Hematopoietic multipotent progenitor cell treated with erythropoietin and hydrocortisone succinate and interleukin-3 and kit ligand, for 15 days (in vitro differentiated cells): ENCODE results near the gene RNF215.
"Not testable (repeated sequence)": the region's sequence is repeated elsewhere in the genome, so short reads cannot be mapped to it uniquely, and the experiment has no call there.

Experiments used
- DNase-seq: peaks from one replicate; pipeline ENCODE4 v3.0.0-alpha.2; 2015; ENCODE audit warnings: low spot score

RNF215 gene

DNA sequence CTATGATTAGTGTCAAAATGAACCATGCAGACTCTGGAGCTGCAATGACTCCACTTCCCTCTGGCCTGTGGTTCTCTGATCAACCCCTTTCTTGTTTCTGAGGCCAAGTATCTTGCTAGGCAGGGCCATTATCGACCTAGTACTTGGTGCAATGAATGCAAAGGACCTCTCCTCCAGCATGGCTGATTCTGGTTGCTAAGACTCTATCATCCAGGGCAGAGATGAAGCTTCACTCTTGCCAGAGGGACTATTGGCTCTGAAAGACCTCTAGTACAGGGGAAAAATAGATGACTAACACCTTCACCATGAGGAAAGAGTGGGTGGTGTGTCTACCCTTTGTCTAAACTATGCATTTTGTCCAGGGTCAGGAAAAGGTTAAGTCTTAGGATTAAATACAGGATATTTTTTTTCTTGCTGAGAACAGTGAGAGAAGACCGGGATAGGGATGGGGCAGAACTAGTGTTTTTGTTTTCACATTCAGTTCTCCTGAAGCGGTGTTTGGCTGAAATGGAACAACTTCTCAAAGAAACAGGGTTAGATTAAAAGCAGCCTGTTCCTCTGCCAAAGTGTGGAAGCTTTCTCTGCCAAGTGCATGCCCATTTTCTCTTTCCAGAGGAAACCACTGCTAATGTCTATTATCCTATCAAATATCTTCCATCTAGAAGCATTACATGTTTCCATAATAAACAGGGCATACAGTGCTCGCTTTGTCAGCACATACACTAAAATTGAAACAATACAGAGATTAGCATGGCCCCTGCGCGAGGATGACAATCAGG is 33.3 kb upstream of the RNF215 start:
- peak; percentile 56 for DNase-seq

DNA sequence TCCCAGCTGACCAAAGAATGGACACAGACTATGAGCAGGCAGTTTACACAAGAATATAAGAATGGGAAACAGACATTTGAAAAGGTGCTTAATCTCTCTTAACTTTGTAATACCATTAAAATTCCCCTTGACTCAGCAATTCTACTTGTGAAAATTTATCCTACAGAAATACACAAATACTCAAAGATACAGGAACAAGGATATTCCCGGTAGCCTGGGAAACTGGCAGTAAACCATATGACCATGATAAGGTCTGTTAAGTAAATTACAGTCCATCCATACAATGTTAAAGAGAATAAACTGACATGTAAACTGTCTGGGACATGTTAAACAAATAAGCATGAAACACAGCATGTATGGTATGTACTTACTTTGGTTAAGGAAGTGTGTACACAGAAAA is 29.6 kb upstream of the RNF215 start:
- DNase-seq = no peak

DNA sequence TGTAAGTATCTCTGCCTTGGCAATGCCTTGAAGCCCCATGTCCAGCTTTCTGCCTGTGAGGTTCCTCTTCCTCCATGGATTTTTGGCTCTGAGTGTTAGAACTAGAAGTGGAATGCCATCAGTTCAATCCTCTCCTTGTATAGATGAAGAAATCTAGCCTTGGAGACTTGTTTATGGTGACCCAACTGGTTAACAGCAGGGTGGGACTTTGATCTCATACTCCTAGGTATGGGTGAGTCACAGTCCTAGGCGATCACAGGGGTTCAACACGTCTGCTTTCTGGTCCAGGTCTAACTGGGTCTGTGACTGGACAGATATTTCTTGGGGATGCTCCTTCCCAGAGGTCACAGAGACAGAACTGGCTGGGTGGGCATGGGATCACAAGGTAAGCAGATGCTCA is 29.2 kb upstream of the RNF215 start:
- DNase-seq = no peak

DNA sequence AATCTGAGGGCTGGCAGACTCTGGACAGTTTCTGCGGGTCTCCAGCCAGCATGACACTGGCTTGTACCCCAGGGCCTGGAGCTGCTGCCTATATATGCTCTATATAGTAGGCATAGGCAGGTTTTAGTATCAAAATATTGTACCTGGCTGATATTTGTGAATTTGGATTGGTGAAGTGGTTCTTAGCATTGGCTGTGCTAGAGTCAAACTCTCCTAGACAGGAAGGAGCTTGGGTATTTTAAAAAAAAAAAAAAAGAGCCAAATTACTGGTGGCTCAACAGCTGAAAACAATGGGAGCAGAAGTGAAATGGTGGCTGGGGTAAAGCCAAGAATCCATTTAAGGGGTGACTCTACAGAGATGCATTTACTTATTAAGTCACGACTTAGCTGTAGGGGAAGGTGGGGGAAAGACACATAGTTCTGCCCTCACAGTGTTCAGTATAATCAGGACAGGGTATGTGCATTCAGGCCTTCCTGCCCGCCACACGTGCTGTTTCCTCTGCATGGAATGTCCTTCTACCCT is 27.4 kb upstream of the RNF215 start:
- no peak for DNase-seq

DNA sequence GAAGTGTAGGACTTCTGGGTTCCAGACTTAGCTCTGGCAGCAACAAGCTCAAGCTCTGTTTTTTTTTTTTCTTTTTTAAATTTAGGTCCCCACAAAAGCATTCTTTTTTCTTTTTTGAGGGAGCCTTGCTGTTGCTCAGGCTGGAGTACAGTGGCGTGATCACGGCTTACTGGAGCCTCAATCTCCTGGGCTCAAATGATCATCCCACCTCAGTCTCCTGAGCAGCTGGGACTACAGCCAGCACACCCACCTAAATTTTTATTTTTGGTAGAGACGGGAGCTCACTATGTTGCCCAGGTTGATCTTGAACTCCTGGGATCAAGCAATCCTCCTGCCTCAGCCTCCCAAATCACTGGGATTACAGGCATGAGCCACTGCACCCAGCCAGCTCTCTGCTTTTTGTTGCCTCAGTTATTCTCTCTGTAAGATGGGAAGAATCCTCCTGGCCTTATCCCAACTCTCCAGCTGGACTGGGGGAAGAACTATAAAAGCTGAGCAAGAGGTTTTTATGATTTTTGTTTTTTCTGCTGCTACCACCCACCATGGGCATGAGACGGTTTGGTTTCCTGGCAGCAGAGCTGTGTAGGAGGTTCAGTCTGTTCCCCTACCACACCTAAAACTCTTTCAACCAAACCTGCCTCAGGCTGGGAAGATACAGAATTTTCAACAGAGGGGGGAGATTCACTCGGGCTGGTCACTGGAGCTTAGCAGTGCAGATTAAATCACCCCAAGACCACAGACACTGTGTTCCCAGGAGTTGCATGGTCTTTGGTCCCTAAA is 26.7 kb upstream of the RNF215 start:
- no peak for DNase-seq

DNA sequence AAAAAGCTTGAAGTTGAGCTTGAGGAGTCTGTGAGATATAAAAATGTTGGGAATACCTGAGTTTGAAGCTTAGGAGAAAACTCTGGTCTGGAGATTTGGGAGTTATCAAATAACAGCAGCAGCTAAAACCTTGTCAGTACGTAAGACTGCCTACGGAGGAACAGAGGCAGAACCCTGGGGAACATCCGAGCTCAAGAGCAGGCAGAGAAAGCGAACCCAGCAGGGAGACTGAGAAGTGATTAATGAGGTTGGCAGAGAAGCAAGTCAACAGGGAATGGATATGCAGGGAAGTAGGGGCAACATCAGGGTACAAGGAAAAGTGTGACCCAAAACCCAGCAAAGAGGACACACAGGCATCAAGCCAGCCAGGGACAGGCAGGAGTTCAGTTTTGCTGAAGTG is 25.8 kb upstream of the RNF215 start:
- DNase-seq = no peak

DNA sequence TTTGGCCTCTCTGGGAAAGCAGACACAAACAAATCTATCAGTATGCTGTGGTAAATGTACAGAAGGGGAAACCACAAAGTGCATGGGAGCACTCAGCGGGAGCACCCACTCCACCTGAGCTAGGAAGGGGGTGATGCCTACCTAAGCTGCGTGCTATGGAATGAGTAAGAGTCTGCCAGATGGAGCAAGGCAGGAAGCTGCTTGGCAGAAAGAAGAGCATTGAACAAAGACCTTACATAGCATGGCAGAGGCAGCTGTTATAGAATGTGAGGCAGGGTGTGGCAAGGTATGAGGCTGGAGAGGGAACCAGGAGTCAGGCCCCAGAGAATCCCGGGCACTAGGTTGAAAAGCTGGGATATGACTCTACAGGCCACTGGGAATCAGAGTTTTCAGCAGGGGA is 24.6 kb upstream of the RNF215 start:
- DNase-seq = no peak

DNA sequence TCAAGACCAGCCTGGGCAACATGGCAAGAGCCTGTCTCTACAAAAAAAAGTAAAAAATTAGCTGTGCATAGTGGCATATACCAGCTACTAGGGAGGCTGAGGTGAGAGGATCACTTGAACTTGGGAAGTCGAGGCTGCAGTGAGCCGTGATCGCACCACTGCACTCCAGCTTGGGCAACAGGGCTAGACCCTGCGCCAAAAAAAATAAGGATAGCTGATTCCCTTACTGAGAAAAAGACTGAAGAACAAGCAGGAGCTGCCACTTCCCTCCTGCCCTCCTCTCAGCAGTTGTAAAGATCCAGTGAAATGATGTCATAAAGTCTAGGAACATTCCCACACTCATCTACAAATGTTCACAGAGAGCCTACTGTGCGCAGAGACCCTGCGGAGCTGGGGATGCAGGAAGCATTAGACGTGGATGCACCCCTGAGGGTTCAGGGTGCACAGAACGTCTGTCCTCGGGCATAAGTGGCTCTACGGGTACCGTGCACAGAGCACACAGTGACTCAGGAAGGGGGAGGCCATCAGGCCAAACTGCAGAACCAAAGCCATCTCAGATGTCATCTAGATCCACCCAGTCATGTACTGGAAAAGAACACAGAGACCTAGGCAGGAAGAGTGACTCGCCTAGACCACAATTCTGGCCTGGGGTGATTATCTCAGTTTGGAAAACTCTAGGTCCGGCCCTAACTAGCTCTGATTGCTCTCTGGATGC is 21.3 kb upstream of the RNF215 start:
- DNase-seq = no peak

DNA sequence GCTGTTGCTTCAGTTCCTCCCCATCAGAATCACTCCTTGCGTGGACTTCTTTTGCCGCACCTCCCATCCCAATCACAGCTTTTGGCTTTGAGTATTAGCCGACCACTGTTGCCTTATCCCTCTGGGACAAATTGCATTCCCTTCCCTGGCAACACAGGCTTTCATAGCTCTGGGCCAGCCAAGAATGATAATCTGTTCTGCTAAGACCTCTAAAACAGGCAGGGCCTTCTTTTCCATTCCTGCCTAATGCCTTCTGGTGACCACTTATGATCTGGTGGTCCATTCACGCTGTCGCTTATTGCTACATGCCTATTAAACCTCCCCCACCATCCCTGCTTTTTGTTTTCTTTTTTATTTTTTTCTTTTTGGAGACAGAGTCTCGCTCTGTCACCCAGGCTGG is 19.2 kb upstream of the RNF215 start:
- DNase-seq = no peak

DNA sequence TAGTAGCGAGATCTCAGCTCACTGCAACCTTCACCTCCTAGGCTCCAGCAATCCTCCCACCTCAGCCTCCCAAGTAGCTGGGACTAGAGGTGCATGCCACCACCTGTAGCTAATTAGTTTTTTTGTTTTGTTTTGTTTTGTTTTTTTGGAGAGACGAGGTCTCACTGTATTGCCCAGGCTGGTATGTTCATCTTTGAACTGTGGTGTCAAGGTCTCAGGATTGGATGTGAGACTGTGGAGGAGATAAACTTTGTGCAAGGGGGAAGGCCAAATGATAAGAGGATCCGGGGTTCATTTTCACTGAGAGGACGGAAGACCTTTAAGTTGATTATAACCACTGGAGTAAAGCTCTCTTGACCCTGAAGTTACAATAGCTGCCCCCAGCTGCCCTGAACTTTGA is 18.5 kb upstream of the RNF215 start:
- DNase-seq = no peak

DNA sequence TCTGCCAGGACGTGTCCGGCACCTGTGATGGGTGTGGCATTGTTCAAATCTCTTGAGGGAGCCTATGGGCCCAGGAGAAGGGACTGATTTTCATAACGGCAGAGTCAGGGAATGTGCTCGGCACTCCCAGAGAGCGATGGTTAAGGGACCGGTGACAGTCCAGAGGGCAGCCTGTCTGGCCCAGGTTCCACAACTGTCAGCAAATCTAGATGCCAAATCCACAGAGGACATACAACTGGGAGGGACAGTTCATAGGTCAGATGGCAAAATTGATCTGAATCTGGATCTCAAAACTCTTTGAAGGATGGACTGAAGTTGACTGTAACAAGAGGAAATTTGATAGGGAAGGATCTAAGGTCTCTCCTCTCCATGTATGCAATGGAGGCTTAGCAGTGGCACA is 17.1 kb upstream of the RNF215 start:
- DNase-seq = no peak

DNA sequence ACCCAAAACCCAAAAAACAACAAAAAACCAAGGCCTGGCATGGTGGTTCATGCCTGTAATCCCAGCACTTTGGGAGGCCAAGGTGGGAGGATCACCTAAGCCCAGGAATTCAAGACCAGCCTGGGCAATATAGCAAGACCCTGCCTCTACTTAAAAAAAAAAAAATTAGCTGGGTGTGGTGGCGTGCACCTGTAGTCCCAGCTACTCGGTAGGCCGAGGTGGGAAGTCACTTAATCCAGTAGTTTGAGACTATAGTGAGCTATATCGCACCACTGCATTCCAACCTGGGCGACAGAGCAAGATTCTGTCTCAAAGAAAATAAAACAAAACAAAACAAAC is 15.5 kb upstream of the RNF215 start:
- not testable (repeated sequence) for DNase-seq

DNA sequence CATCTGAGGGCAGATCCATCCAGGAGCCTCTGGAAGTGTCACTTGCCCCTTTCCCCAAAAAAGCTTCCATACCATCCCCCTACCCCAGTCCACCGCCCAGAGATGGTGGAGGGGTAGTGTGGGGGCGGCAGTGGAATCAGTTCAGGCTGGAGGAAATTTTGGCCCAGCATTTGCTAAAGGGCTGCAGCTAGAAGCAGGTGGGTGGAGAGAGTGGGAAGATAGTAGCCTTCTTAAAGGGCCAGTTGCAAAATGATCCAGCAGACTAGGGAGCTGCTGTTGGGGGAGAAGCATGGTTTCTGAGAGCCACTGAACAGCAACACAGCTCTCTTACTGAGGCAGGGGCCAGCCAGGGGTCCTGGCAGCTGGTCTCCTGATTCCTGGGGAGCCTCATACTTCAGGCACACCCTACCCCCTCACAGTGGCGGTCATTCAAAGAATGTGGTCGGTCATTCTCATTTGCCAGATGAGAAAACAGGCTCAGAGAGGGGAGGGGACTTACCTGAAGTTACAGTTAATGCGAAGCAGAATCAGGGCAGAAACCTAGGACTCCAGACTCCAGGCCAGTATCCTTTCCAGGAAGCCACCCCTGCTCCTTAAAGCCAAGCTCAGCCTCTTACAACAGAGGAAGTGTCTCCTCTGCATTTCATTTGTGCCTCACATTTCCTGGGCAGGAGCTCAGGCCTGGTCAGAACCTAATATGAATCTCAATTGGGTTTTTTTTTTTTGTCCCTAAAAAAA is 15.0 kb upstream of the RNF215 start:
- peak; percentile 53 for DNase-seq

DNA sequence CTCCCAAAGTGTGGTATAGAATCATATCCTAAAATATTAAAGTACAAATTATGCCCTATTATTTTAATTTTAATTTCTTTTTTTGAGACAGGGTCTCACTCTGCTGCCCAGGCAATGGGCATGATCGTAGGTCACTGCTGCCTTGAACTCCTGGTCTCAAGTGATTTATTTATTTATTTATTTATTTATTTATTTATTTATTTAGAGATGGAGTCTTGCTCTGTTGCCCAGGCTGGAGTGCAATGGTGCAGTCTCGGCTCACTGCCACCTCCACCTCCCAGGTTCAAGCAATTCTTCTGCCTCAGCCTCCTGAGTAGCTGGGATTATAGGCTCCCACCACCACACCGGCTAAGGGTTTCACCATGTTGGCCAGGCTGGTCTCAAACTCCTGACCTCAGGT is 13.8 kb upstream of the RNF215 start:
- not testable (repeated sequence) for DNase-seq

DNA sequence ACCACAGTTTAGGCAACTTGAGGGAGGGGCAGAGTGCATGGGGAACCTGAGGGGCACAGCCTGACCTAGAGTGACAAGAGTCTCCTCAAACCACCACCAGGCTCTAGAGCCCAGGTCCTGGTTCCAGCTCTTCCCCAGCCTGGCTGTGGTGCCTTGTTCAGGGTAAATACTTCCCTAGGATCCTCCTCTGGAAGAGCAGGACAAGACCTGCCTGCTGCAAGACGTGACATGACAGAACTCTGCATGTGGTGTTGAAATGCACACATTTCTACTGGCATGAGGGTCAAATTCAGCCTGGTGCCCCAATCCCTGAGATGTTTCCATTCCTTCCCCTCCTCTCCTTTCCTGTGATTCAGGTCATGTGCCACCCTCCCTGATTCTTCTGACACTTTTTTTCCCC is 12.9 kb upstream of the RNF215 start:
- no peak for DNase-seq

DNA sequence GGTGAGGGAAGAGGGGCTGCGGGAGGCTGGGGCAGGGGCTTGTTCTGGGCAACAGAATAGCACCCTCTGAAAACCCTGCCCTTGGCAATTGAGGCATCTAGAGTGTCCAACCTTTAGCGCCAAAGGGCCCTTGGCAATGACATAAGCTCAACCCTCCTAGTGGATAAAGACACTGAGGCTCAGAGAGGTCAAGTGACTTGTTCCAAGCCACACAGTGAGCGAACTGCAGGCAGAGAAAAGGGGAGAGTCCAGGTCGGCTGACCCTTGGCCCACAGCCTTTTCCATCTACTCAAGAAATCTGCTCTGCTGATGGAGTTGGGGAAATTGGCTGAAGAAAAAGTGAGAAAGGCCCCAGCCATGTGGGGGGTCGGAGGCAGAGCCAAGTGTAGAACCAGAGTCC is 12.5 kb upstream of the RNF215 start:
- DNase-seq = no peak

DNA sequence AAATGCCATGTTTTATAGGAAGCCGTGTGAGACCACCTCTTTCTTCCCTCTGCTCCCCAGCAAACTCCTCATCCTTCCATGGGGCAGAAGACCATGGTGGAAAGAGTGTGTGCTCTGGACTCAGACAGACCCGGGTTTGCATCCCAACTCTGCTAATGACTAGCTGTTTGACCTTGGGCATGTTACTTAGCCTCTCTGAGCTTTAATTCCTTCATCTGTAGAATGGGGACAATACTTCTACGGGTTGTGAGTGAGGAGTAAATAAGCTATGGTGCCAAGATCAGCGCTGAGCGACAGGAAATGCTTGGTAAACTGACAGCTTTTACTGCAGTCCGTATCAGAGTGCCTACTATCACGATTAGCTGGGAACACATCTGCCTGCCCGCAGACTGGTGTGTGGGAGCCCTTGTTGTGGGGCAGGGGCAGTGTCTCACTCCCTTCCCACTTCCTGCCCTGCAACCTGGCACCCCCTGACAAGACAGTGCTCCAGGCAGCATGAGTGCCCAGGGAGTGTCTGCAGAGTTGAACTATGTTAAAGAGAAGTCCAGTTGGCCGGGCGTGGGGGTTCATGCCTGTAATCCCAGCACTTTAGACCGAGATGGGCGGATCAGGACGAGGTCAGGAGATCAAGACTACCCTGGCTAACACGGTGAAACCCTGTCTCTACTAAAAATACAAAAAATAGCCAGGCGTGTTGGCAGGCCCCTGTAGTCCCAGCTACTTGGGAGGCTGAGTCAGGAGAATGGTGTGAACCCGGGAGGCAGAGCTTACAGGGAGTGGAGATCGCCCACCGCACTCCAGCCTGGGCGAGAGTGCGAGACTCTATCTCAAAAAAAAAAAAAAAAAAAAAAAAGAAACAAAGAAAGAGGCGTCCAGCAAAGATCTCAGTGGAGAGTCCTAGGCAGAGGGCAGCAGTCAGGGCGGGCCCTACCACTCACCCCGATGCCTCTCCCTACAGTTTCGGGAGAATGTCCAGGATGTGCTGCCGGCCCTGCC is 11.8 kb upstream of the RNF215 start:
- peak; percentile 43 for DNase-seq

DNA sequence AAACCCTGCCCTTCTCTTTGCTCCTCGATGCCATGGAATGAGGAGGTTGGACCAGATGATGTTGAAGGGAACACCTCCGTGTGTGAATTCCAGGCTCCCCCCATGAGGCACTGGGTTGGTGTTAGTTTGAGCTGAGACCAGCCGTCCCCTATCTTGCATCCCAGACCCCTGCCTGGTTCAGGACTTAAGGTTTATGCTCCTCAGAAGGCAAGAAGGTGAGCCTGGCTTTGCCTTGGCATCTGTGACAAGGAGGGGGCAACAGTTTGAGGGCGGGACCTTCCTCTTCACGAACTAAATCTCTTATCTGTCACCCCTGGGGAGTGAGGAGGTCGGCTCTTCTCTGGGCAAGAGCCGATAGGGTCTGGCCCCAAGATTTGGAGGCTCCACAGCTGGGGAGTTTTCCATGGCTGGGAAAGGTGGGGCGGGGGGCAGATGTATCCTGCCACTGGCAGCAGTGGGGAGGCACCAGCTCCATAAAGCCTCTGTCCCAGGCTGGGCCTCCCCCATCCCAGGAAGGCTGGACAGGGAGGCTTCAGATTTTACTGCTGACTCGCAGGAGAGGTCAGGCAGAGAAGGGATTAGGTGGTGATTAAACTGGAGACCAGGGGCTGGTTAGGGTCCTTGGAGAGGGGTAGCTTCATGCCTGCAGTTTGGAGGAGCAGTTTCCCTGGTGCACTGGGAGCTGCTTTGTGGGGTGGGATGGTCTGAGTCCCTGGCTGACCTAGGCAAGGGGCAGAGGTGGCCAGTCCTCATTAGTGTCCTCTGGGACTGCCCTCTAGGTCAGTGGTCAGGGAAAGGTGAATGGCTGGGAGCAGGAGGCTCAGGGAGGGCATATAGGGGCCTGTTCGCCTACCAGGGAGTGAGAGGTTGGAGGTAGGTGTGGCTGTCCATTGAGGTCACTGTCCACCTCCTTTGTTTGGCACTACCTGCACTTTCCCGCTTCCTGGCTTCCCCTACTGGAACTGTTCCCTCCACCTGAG is 10.7 kb upstream of the RNF215 start:
- DNase-seq = peak; percentile 48

DNA sequence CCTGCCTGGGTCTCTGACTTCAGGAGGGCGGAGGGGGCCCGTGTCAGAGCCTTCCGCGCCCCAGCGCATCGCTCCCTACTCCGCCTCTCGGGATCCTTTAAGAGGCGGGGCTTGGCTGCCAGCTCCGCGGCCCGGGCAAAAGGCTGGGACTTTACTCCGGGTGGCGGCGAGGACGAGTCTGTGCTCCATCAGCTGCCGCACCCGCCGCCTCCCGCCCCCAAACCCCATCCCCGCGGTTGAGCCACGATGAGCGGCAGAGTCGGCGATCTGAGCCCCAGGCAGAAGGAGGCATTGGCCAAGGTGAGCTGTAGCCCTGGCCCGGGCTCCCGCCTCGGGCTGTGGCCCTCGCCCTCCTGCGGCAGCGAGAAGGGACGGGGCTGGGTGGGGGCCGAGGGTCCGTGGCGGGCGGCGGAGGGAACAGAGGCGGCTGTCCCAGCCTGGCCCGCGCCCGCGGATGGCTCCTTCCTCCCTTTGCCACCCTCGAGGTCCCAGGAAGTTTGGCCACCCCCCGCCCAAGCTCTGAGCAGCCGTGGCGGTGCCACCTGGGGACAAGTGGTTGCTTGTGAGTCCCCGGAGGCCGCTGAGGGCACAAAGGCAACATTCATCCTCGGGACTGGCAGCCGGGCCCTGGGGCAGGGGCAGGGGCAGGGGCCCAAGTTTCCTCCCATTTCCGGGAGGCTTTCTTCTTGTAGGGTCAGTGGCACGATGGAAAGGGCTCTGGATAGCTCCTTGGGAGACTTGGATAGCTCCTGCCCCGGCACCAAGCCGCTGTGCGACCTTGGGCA is 9.9 kb upstream of the RNF215 start, which contains the start of gene SEC14L2:
Gene SEC14L2 (plus strand): TSS at position 148 of the 785 bp plus-strand sequence. CDS start 99 bp downstream, at position 247.
- DNase-seq = peak; percentile 72
